Measurements from ENCODE around the gene TUBA3E. TPM values are rescaled to one million over a fixed set of nuclear protein-coding genes. Genes with fewer than 3 reads are reported as not detected.
A peak's percentile ranks its signal among the peaks of the same experiment; 100 is the strongest.
"Not testable (repeated sequence)": the region's sequence is repeated elsewhere in the genome, so short reads cannot be mapped to it uniquely, and the experiment has no call there.

The TUBA3E gene
- polyA plus RNA-seq, 1 donor from 2014 or later, result not detected

DNA sequence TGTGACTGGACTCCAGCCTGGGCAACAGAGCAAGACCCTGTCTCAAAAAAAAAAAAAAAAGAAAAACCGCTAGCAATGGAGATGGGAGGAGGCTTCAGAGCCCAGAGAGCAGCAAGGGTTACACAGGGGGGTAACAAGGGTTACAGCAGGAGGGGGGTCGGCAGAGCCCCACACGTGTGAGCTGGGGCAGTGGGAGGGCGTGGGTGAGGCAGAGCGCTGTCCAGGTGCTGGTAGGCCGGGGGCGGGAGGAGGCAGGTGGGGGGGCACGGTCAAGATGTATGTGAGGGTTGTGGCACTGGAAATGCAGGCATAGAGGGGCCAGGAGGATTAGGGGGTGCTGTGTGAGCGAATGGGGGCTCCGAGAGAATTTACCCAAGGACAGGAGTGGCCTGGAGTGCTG is 12.8 kb downstream of the TUBA3E start:
- H3K4me3 ChIP-seq (ENCODE audit: low read length), result no peak overlapping the region
- H3K36me3 ChIP-seq (ENCODE audit: insufficient read depth, low read length), result no peaks in the 10 kb centered on the region
- H3F3A ChIP-seq (ENCODE audit: insufficient read depth, low read length, poor library complexity, severe bottlenecking), result no peaks in the 10 kb centered on the region
- no peaks in the 10 kb centered on the region for H3K27me3 ChIP-seq (ENCODE audit: insufficient read depth, low read depth, low read length)
- H3K4me2 ChIP-seq (ENCODE audit: low read length), result no peak overlapping the region
- no peak for TF ChIP-seq EP300 (conservative IDR thresholded peaks at IDR 0.05; ENCODE audit: poor library complexity, severe bottlenecking)
- no peaks in the 10 kb centered on the region for H3K9me3 ChIP-seq (ENCODE audit: low read length)
- no peak overlapping the region for H3K9ac ChIP-seq (ENCODE audit: low read length)
- H3K27ac ChIP-seq (ENCODE audit: low read length), result no peak overlapping the region
- no peaks in the 10 kb centered on the region for H4K20me1 ChIP-seq (ENCODE audit: insufficient read depth)
- H2AFZ ChIP-seq (ENCODE audit: low read depth, low read length), result no peak overlapping the region
- H3K79me2 ChIP-seq (replicated peaks; ENCODE audit: insufficient read depth, low read length), result peaks cover 8% of the 10 kb centered on the region
- H3K9me2 ChIP-seq (ENCODE audit: insufficient read depth, low read length), result no peaks in the 10 kb centered on the region

DNA sequence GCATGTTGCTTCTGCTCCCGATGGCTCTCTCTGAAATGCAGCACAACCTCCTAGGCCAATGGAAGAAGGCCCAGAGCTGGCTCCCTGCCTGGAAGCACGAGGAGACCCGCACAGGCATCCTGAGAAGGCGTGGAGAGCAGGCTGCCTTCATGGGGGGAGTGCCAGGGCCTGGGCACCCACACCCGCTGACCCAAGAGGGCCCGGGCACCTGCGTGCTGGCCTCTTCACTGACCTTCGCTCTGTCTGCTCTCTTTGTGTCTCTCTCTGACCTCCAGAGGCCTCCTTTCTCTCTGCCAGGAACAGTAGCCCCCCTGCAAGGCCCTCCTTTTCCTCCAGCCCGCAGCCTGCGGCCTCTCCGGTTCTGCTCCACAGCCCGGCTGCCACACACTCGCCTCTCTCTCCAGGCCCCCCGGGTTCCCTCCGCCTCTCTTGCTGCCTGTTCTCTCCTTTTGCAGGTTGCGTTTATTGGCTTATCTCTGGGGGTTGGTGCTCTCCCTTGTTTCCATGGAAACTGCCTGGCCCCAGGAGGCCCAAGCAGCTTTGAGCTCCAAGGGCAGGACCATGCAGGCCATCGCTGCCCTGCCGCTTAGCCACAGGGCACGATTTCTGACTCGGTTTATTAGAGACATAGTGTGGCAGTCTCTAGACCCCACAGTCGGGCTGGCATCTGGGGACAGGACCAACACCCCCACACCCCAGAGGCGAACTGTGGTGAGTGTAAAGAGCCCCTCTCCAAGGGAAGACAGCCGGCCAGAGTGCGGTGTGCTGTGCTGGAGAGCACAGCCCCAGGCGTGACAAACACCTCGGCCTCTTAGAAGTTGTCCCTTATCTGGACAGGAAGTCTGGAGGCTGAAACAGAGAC is 14.5 kb downstream of the TUBA3E start:
- Histone ChIP-seq H3F3A (ENCODE audit: insufficient read depth, low read length, poor library complexity, severe bottlenecking) (no peaks in the 10 kb centered on the region), H3K4me2 (ENCODE audit: low read length) (no peak overlapping the region), H2AFZ (ENCODE audit: low read depth, low read length) (no peak overlapping the region), H3K79me2 (replicated peaks; ENCODE audit: insufficient read depth, low read length) (peaks cover 18% of the 10 kb centered on the region), H3K4me3 (ENCODE audit: low read length) (peak overlapping the region; percentile 95), H4K20me1 (ENCODE audit: insufficient read depth) (no peaks in the 10 kb centered on the region), H3K9me2 (ENCODE audit: insufficient read depth, low read length) (no peaks in the 10 kb centered on the region), H3K9ac (ENCODE audit: low read length) (peak overlapping the region; percentile 55), H3K36me3 (ENCODE audit: insufficient read depth, low read length) (no peaks in the 10 kb centered on the region), H3K27ac (ENCODE audit: low read length) (peak overlapping the region; percentile 56), H3K27me3 (ENCODE audit: insufficient read depth, low read depth, low read length) (no peaks in the 10 kb centered on the region), H3K9me3 (ENCODE audit: low read length) (no peaks in the 10 kb centered on the region)
- TF ChIP-seq RAD21 (conservative IDR thresholded peaks at IDR 0.05) (no peak), SMC3 (conservative IDR thresholded peaks at IDR 0.05; ENCODE audit: poor library complexity) (no peak), EZH2 (IDR thresholded peaks at IDR 0.05; ENCODE audit: borderline replicate concordance, insufficient read depth, low read length, poor library complexity, severe bottlenecking) (no peak), POLR2AphosphoS5 (IDR thresholded peaks at IDR 0.05) (no peak), TAF1 (IDR thresholded peaks at IDR 0.05; ENCODE audit: low read depth) (no peak), EP300 (conservative IDR thresholded peaks at IDR 0.05; ENCODE audit: poor library complexity, severe bottlenecking) (no peak), MXI1 (conservative IDR thresholded peaks at IDR 0.05; ENCODE audit: poor library complexity, severe bottlenecking) (no peak)
- TF ChIP-seq, protein P1, sequence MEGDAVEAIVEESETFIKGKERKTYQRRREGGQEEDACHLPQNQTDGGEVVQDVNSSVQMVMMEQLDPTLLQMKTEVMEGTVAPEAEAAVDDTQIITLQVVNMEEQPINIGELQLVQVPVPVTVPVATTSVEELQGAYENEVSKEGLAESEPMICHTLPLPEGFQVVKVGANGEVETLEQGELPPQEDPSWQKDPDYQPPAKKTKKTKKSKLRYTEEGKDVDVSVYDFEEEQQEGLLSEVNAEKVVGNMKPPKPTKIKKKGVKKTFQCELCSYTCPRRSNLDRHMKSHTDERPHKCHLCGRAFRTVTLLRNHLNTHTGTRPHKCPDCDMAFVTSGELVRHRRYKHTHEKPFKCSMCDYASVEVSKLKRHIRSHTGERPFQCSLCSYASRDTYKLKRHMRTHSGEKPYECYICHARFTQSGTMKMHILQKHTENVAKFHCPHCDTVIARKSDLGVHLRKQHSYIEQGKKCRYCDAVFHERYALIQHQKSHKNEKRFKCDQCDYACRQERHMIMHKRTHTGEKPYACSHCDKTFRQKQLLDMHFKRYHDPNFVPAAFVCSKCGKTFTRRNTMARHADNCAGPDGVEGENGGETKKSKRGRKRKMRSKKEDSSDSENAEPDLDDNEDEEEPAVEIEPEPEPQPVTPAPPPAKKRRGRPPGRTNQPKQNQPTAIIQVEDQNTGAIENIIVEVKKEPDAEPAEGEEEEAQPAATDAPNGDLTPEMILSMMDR (IDR thresholded peaks at IDR 0.05; ENCODE audit: poor library complexity, severe bottlenecking), result no peak
- TF ChIP-seq, protein P2, sequence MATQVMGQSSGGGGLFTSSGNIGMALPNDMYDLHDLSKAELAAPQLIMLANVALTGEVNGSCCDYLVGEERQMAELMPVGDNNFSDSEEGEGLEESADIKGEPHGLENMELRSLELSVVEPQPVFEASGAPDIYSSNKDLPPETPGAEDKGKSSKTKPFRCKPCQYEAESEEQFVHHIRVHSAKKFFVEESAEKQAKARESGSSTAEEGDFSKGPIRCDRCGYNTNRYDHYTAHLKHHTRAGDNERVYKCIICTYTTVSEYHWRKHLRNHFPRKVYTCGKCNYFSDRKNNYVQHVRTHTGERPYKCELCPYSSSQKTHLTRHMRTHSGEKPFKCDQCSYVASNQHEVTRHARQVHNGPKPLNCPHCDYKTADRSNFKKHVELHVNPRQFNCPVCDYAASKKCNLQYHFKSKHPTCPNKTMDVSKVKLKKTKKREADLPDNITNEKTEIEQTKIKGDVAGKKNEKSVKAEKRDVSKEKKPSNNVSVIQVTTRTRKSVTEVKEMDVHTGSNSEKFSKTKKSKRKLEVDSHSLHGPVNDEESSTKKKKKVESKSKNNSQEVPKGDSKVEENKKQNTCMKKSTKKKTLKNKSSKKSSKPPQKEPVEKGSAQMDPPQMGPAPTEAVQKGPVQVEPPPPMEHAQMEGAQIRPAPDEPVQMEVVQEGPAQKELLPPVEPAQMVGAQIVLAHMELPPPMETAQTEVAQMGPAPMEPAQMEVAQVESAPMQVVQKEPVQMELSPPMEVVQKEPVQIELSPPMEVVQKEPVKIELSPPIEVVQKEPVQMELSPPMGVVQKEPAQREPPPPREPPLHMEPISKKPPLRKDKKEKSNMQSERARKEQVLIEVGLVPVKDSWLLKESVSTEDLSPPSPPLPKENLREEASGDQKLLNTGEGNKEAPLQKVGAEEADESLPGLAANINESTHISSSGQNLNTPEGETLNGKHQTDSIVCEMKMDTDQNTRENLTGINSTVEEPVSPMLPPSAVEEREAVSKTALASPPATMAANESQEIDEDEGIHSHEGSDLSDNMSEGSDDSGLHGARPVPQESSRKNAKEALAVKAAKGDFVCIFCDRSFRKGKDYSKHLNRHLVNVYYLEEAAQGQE (IDR thresholded peaks at IDR 0.05; ENCODE audit: borderline replicate concordance), result no peak

DNA sequence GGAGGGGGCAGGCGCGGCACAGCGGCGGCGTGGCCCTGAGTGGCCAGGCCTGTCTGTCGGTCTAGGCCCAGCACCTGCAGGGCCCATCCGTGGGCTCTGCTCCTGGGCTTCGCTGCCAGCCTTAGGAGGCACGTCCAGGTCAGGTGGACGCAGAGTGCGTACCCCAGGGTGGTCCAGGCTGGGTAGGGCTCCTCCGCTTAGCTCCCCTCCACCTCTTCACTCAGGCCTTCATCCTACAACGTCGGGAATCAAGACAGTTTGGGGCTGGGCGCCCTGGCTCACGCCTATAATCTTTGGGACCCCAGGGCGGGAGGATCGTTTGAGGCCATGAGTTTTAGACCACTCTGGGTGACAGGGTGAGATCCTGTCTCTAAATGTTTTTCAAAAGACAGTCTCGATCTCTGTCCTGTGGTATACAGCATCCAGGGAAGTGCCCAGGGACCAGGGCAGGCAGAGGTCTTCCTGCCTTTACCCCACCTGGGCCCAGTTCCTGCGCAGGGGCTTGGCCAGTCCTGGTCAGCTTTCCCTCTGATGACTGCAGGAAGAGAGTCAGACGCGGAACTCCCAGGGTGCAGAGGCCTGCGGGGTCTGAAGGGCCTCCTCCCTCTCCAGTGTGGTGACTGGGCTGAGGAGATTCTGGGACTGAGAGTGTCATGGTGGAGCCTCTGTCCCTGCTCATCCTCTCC is 15.3 kb downstream of the TUBA3E start:
- Histone ChIP-seq H3K4me2 (ENCODE audit: low read length) (peak overlapping the region; percentile 48), H3K27ac (ENCODE audit: low read length) (peak overlapping the region; percentile 56), H3K79me2 (replicated peaks; ENCODE audit: insufficient read depth, low read length) (peaks cover 23% of the 10 kb centered on the region), H3K9ac (ENCODE audit: low read length) (peak overlapping the region; percentile 55), H3K4me3 (ENCODE audit: low read length) (peak overlapping the region; percentile 95)
- not testable (repeated sequence) for H2AFZ ChIP-seq (ENCODE audit: low read depth, low read length); H4K20me1 ChIP-seq (ENCODE audit: insufficient read depth); H3K9me3 ChIP-seq (ENCODE audit: low read length); H3K27me3 ChIP-seq (ENCODE audit: insufficient read depth, low read depth, low read length); H3K9me2 ChIP-seq (ENCODE audit: insufficient read depth, low read length); H3K36me3 ChIP-seq (ENCODE audit: insufficient read depth, low read length); H3F3A ChIP-seq (ENCODE audit: insufficient read depth, low read length, poor library complexity, severe bottlenecking)

Measured in neural cell (in vitro differentiated cells).